Colonic mucosa (tissue), 4 donors: ENCODE measurements around the gene CADM2. TPM values are rescaled to one million over a fixed set of nuclear protein-coding genes. Genes with fewer than 3 reads are reported as not detected.

ENCODE experiments used
- DNase-seq: peaks from one replicate; pipeline ENCODE4 v3.0.0-alpha.2; 2020
- H3K27ac ChIP-seq: fragments of 200-600 bp; one replicate; pipeline ENCODE4 v1.8.0; 2021
- H3K27me3 ChIP-seq: fragments of 200-600 bp; one replicate; pipeline ENCODE4 v1.8.0; 2021
- H3K36me3 ChIP-seq: fragments of 200-600 bp; one replicate; pipeline ENCODE4 v1.8.0; 2021
- H3K4me1 ChIP-seq: fragments of 200-600 bp; one replicate; pipeline ENCODE4 v1.8.0; 2021; ENCODE audit warnings: mild to moderate bottlenecking
- H3K4me3 ChIP-seq: fragments of 200-600 bp; one replicate; pipeline ENCODE4 v1.8.0; 2021
- H3K9ac ChIP-seq, 2 donors: one replicate each; pipeline ENCODE4 v1.7.0; 2013; ENCODE audit warnings: control low read depth in 2 of 2, low read depth in 2 of 2, low read length in 2 of 2
- H3K9me3 ChIP-seq: fragments of 200-600 bp; one replicate; pipeline ENCODE4 v1.8.0; 2021
- CTCF ChIP-seq: fragments of 200-600 bp; IDR thresholded peaks from one replicate; pipeline ENCODE4 v1.8.0; 2022; ENCODE audit warnings: antibody characterized with exemption, mild to moderate bottlenecking
- intact Hi-C: fragments of 100-400 bp; cut with DNase I; formaldehyde crosslinking; loops from one replicate; pipeline ENCODE4 v1.14.1; 2022
- total RNA-seq, 2 donors: library from RNA; stranded (reverse); fragmentation: NEBNext Ultra II Directional in 1 of 2; extraction: Animal tissue kit (Norgen Biotek cat#: 25700) in 1 of 2; gene quantifications; one replicate each; pipeline ENCODE4 v1.2.1, GENCODE V29; 2021
- donor health status: healthy.
- donor health status: DM: no; HTN: no; CAD: no.
- donor health status: DM: no; HTN: no; CAD: no.

CADM2 gene
- total RNA-seq, 2 donors from 2014 or later: 1.2 to 2.8 TPM

- no peaks in the 10 kb centered on the region for H3K9me3 ChIP-seq
- TF ChIP-seq CTCF: no peak
- H3K27ac ChIP-seq: no peak overlapping the region
- no peak for DNase-seq
- no peak overlapping the region for H3K4me3 ChIP-seq
- H3K27me3 ChIP-seq: no peaks in the 10 kb centered on the region
- no peak overlapping the region for H3K9ac ChIP-seq
- no peaks in the 10 kb centered on the region for H3K4me1 ChIP-seq
- no peaks in the 10 kb centered on the region for H3K36me3 ChIP-seq
- intact Hi-C loops: no loop called here
Observed at GRCh38 chr3:85627932-85628331, 669.1 kb downstream of the CADM2 start.

- Histone ChIP-seq H3K27me3 (no peaks in the 10 kb centered on the region), H3K36me3 (no peaks in the 10 kb centered on the region), H3K4me3 (no peak overlapping the region), H3K9me3 (no peaks in the 10 kb centered on the region), H3K9ac (no peak overlapping the region), H3K27ac (no peak overlapping the region), H3K4me1 (no peaks in the 10 kb centered on the region)
- TF ChIP-seq CTCF: no peak
- intact Hi-C loops: no loop called here
- no peak for DNase-seq
Observed at GRCh38 chr3:85631070-85631469, 672.3 kb downstream of the CADM2 start.

- no peak for TF ChIP-seq CTCF
- Histone ChIP-seq H3K27me3 (no peaks in the 10 kb centered on the region), H3K27ac (no peak overlapping the region), H3K4me1 (no peaks in the 10 kb centered on the region), H3K9me3 (no peaks in the 10 kb centered on the region), H3K4me3 (no peak overlapping the region), H3K36me3 (no peaks in the 10 kb centered on the region), H3K9ac (no peak overlapping the region)
- no peak for DNase-seq
- intact Hi-C loops: no loop called here
Observed at GRCh38 chr3:85632921-85633320, 674.1 kb downstream of the CADM2 start.

GRCh38 chr3:85652360-85652759 is 693.6 kb downstream of the CADM2 start:
- intact Hi-C loops: no loop called here
- TF ChIP-seq CTCF: no peak
- H3K27ac ChIP-seq: no peak overlapping the region

GRCh38 chr3:85660451-85660850 is 701.7 kb downstream of the CADM2 start:
- intact Hi-C loops: no loop called here
- Histone ChIP-seq H3K9ac (no peak overlapping the region), H3K4me1 (no peaks in the 10 kb centered on the region), H3K27me3 (no peaks in the 10 kb centered on the region), H3K4me3 (no peak overlapping the region), H3K27ac (no peak overlapping the region), H3K36me3 (no peaks in the 10 kb centered on the region), H3K9me3 (no peaks in the 10 kb centered on the region)
- DNase-seq: no peak
- TF ChIP-seq CTCF: no peak

More at GRCh38 chr3:85652360-85652759, 693.6 kb downstream of the CADM2 start:
- Histone ChIP-seq H3K9ac (no peak overlapping the region), H3K36me3 (no peaks in the 10 kb centered on the region), H3K9me3 (no peaks in the 10 kb centered on the region), H3K4me3 (no peak overlapping the region), H3K4me1 (no peaks in the 10 kb centered on the region), H3K27me3 (no peaks in the 10 kb centered on the region)
- DNase-seq: no peak

GRCh38 chr3:85662462-85662861 is 703.7 kb downstream of the CADM2 start:
- Histone ChIP-seq H3K9me3 (no peaks in the 10 kb centered on the region), H3K9ac (no peak overlapping the region), H3K36me3 (no peaks in the 10 kb centered on the region), H3K4me1 (no peaks in the 10 kb centered on the region), H3K27me3 (no peaks in the 10 kb centered on the region), H3K4me3 (no peak overlapping the region), H3K27ac (no peak overlapping the region)
- no peak for DNase-seq
- intact Hi-C loops: no loop called here
- no peak for TF ChIP-seq CTCF
